Measurements from ENCODE around the gene INPP5A.
"Not testable (repeated sequence)": the region's sequence is repeated elsewhere in the genome, so short reads cannot be mapped to it uniquely, and the experiment has no call there.

The INPP5A gene

GRCh38 chr10:132658546-132659205 lies 121.1 kb downstream of the INPP5A start:
- DNase-seq (ENCODE audit: low read depth in 3 of 3) = no peak

- DNase-seq (ENCODE audit: low read depth in 3 of 3) = no peak
Observed at GRCh38 chr10:132659206-132660091, 121.9 kb downstream of the INPP5A start.

- DNase-seq (ENCODE audit: low read depth in 3 of 3) = no peak
Observed at GRCh38 chr10:132660385-132660784, 122.8 kb downstream of the INPP5A start.

GRCh38 chr10:132662186-132662920 lies 124.8 kb downstream of the INPP5A start:
- DNase-seq (ENCODE audit: low read depth in 3 of 3) = no peak

- DNase-seq (ENCODE audit: low read depth in 3 of 3) = no peak
Observed at GRCh38 chr10:132663666-132664365, 126.2 kb downstream of the INPP5A start.

- no peak for DNase-seq (ENCODE audit: low read depth in 3 of 3)
Observed at GRCh38 chr10:132664407-132664806, 126.8 kb downstream of the INPP5A start.

GRCh38 chr10:132664883-132665282 lies 127.3 kb downstream of the INPP5A start:
- DNase-seq (ENCODE audit: low read depth in 3 of 3) = no peak

- peak in 1 of 3 donors; percentile 6 for DNase-seq (ENCODE audit: low read depth in 3 of 3)
Observed at GRCh38 chr10:132665946-132666704, 128.5 kb downstream of the INPP5A start.

- no peak for DNase-seq (ENCODE audit: low read depth in 3 of 3)
Observed at GRCh38 chr10:132666705-132667341, 129.2 kb downstream of the INPP5A start.

- DNase-seq (ENCODE audit: low read depth in 3 of 3) = no peak
Observed at GRCh38 chr10:132667342-132668047, 129.9 kb downstream of the INPP5A start.

- DNase-seq (ENCODE audit: low read depth in 3 of 3) = no peak
Observed at GRCh38 chr10:132668048-132668394, 130.4 kb downstream of the INPP5A start.

- no peak for DNase-seq (ENCODE audit: low read depth in 3 of 3)
Observed at GRCh38 chr10:132669208-132669861, 131.7 kb downstream of the INPP5A start.

GRCh38 chr10:132670546-132671227 lies 133.1 kb downstream of the INPP5A start:
- DNase-seq (ENCODE audit: low read depth in 3 of 3) = no peak

- no peak for DNase-seq (ENCODE audit: low read depth in 3 of 3)
Observed at GRCh38 chr10:132671228-132672154, 133.9 kb downstream of the INPP5A start.

GRCh38 chr10:132673746-132674145 lies 136.2 kb downstream of the INPP5A start:
- not testable (repeated sequence) for DNase-seq (ENCODE audit: low read depth in 3 of 3)

- DNase-seq (ENCODE audit: low read depth in 3 of 3) = no peak
Observed at GRCh38 chr10:132674311-132674710, 136.7 kb downstream of the INPP5A start.

GRCh38 chr10:132675031-132675740 lies 137.6 kb downstream of the INPP5A start:
- no peak for DNase-seq (ENCODE audit: low read depth in 3 of 3)
